ENCODE measurements around the gene FMNL2.

Gene FMNL2

GRCh38 chr2:152532241-152532640, 197.3 kb downstream of the FMNL2 start:
- no peak for DNase-seq

DNA sequence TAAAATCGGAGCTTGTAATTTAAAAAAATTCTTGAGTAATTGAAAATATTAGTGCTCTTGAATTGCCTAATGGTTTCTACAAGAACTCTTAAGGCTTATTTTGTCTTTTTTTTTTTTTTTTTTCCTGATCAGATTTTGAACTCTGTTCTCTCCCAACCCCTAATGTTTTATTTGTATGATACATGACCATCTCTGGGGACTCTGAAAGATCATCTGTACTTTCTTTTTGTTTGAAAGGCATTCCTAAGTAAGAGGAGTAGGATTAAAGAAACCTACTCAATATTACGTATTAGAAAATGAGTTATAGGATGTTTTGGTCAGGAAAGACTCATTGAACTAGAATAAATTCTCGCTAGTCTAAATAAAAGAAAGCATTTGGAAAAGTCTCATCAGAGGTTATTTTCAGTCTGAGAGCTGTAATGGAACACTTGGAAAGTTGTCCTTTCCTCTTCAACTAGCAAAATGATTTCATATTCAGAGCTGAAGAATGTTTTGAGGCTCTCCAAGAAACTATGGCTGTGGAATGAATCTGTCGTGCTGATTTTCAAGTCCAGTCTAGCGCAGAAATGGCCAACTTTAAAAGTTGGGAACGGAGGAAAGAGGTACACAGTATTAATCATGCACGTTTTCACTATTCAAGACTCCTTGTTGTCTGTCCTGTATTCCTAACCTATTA, 199.6 kb downstream of the FMNL2 start:
- DNase-seq, result no peak

- DNase-seq, result no peak
These were observed 202.2 kb downstream of the FMNL2 start for GRCh38 chr2:152537081-152537651.

DNA sequence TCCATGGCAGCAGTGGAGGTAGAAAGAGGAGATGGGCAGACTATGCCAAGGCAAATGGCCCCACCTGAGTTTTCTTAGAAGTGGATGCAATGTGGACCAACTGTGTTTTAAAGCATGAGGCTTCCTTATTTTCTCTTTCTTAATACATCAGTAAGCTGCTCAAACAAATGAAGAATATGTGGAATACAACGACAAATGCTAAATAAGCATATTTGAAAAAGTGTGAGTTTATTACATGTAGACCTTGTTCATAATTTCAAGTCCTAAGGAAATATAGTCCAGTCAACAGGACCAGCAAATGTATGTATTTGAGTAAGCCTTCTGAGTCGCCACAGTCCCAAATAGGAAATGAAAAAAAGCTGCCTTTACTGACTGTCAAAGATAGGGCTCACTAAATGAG, 204.4 kb downstream of the FMNL2 start:
- no peak for DNase-seq

DNA sequence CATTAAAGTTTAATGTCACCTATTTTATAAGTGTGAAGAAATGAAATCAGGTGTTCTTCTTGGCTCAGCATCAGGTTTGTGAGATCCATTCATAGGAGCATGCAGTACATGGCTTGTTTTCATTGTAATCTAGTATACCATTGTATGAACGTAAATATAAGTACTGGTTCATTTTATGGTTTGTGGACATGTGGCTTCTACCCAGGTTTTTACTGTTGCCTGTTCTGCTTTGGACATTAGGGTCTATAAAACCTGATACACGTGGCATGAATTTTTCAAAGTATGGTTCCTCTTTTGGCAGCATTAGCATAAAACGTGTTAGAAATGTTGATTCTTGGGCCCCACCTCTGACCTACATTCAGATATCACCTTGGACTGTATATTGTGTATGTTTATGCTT, 206.7 kb downstream of the FMNL2 start:
- DNase-seq, result no peak

DNA sequence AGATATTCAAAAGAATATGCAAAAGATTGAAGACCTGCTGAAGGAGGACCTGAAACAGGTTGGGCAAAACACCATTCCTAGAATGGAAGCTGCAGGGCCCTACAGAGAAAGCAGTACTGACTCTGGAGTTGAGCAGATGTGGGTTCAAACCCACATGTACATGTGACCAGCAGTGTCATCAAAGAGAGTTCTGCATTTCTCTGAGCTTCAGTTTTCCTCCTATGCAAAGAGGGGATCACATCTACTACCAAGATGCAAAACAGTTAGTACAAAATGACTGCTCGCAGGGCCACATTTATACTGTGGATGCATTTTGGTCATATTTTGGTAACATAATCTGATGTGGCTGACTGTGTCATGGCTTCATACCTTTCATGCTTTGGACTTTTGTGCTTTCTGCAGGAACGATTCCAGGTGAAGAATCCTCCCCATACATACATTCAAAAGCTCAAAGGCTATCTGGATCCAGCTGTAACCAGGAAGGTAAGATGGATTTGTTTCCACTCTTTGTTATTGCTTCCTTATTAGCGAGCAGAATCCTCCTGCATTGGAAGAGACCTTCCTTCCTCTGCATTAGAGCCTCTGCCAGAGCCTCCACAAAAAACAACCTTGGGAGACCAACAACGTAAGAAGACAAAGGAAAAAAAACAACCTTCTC, 207.5 kb downstream of the FMNL2 start:
- no peak for DNase-seq

GRCh38 chr2:152542995-152543481, 208.1 kb downstream of the FMNL2 start:
- DNase-seq, result no peak

GRCh38 chr2:152543717-152544116, 208.7 kb downstream of the FMNL2 start:
- no peak for DNase-seq

- DNase-seq, result no peak
These were observed 209.7 kb downstream of the FMNL2 start for GRCh38 chr2:152544638-152545037.

GRCh38 chr2:152546230-152546837, 211.4 kb downstream of the FMNL2 start:
- no peak for DNase-seq

- no peak for DNase-seq
These were observed 213.3 kb downstream of the FMNL2 start for GRCh38 chr2:152548111-152548875.

GRCh38 chr2:152548996-152549395, 214.0 kb downstream of the FMNL2 start:
- no peak for DNase-seq

GRCh38 chr2:152549423-152549822, 214.4 kb downstream of the FMNL2 start:
- no peak for DNase-seq

GRCh38 chr2:152550386-152550785, 215.4 kb downstream of the FMNL2 start:
- peak; percentile 5 for DNase-seq

- no peak for DNase-seq
These were observed 217.9 kb downstream of the FMNL2 start for GRCh38 chr2:152552888-152553287.

DNA sequence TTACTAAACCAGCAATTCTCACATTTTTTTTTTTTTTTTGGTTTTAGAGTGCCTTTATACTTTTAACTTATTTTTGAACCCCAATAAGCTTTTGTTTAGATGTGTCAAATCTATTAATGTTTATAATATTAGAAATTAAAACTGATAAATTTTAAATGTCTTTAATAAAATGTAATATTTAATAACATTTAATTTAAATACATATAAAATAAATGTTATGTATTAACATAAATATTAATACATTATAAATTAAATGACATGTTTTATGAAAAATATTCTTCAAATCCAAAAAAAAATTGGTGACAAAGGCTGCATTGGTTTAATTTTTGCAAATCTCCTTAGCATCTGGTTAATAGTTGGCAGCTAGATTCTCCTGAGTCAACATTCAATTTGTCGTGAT, 218.5 kb downstream of the FMNL2 start:
- no peak for DNase-seq

DNA sequence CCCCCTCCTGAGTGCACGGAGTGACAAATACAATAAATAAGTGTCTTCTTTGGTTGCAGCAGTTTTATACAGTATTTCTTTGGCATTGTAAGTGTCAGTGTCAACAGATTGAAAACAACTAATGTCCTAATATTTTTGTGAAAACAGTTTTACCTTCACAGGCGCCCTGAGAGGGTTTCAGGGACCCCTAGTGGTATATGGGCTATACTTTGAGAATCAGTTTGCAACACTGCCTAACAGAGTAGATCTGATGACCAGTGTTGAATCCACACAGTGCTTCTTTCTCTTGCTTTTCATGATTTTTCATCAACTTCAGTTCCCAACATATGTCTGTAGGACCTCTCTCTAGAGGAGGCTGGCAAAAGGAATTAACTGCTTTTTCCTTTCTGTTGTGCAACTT, 220.1 kb downstream of the FMNL2 start:
- DNase-seq, result no peak

- DNase-seq, result no peak
These were observed 221.5 kb downstream of the FMNL2 start for GRCh38 chr2:152556506-152556905.

DNA sequence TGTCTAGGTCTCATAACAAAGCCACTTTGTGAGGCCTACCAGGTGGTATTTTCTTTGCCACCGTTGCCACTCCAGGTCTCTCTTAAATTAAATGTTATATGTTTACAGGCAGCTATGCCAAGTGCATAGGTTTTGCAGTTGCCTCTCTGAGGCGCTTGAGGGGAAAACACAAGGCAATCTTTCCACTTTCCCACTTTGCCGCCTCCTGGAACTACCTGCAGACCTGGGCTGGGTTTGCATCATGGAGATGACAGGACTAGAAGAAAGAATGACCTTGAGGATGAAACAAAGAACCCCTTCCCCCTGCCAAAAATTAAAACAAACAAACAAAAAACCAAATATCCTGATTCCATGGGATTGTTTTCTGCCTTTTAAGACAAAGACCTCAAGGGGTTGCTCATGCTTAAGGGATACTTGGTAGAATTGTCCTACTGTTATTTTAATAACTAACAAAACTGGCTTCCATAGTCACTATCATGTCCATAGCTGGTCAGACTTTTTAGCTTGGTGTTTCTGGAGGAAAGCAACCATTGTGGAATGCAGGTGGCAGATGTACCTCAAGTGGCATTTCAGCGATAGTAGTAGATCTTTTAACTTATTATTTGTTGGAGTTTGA, 222.4 kb downstream of the FMNL2 start:
- DNase-seq, result no peak

GRCh38 chr2:152558158-152558984, 223.4 kb downstream of the FMNL2 start:
- DNase-seq, result no peak

GRCh38 chr2:152559008-152559407, 224.0 kb downstream of the FMNL2 start:
- no peak for DNase-seq

- no peak for DNase-seq
These were observed 225.2 kb downstream of the FMNL2 start for GRCh38 chr2:152560166-152560565.

Data from DMS53 (cell line).